H1 (cell line): Measurements from ENCODE around the gene GNA12. TPM values are rescaled to one million over a fixed set of nuclear protein-coding genes. Genes with fewer than 3 reads are reported as not detected.

Source experiments
- ATF2 ChIP-seq: IDR thresholded peaks from 2 replicates; pipeline ENCODE4 v1.6.1; 2012; ENCODE audit warnings: low read length, inconsistent platforms
- CHD1 ChIP-seq: IDR thresholded peaks from 2 replicates; pipeline ENCODE4 v1.6.1; 2012; ENCODE audit warnings: low read depth, low read length, improper control_type of control experiment
- EGR1 ChIP-seq: IDR thresholded peaks from 2 replicates; pipeline ENCODE4 v1.6.1; 2011; ENCODE audit warnings: low read depth, low read length, borderline replicate concordance
- FOSL1 ChIP-seq: IDR thresholded peaks from 2 replicates; pipeline ENCODE4 v1.6.1; 2011; ENCODE audit warnings: mild to moderate bottlenecking, low read depth, low read length, moderate library complexity; ENCODE audit not compliant: insufficient read depth
- HDAC2 ChIP-seq, 2 experiments: fragments of 300-600 bp in 1 of 2; sonication (generic) in 1 of 2; IDR thresholded peaks; 2 replicates each; pipeline ENCODE4 v1.6.1; 2011 to 2012; ENCODE audit warnings: low read depth in 2 of 2, low read length in 2 of 2, mild to moderate bottlenecking in 2 of 2, moderate library complexity in 2 of 2, borderline replicate concordance in 1 of 2, inconsistent platforms in 1 of 2
- JUN ChIP-seq: IDR thresholded peaks from 2 replicates; pipeline ENCODE4 v1.6.1; 2011; ENCODE audit warnings: low read depth, mild to moderate bottlenecking, improper control_type of control experiment, low read length
- KDM1A ChIP-seq: fragments of 200-600, 300-600 bp; sonication (generic); IDR thresholded peaks from 2 replicates; pipeline ENCODE4 v1.7.1; 2016; ENCODE audit warnings: mild to moderate bottlenecking, low read length, borderline replicate concordance
- POU5F1 ChIP-seq: IDR thresholded peaks from 2 replicates; pipeline ENCODE4 v1.6.1; 2011; ENCODE audit warnings: low read depth, mild to moderate bottlenecking, low read length, moderate library complexity
- RFX5 ChIP-seq: IDR thresholded peaks from 2 replicates; pipeline ENCODE4 v1.6.1; 2011; ENCODE audit warnings: low read depth, low read length, improper control_type of control experiment, borderline replicate concordance
- RXRA ChIP-seq: IDR thresholded peaks from 2 replicates; pipeline ENCODE4 v1.6.1; 2011; ENCODE audit warnings: low read depth, mild to moderate bottlenecking, low read length, moderate library complexity; ENCODE audit not compliant: insufficient read depth
- SAP30 ChIP-seq: fragments of 300-600 bp; sonication (generic); IDR thresholded peaks from 2 replicates; pipeline ENCODE4 v1.7.1; 2012; ENCODE audit warnings: low read length, moderate library complexity, mild to moderate bottlenecking, inconsistent platforms; ENCODE audit not compliant: insufficient read depth, insufficient replicate concordance
- SIN3A ChIP-seq, 2 experiments: IDR thresholded peaks in 1 of 2; conservative IDR thresholded peaks in 1 of 2; 2 replicates each; pipeline ENCODE4 v1.6.1; 2011 to 2012; ENCODE audit warnings: low read length in 2 of 2, improper control_type of control experiment in 1 of 2, low read depth in 1 of 2, mild to moderate bottlenecking in 1 of 2
- SP4 ChIP-seq: IDR thresholded peaks from 2 replicates; pipeline ENCODE4 v1.6.1; 2012; ENCODE audit warnings: low read length, inconsistent platforms
- TBP ChIP-seq: IDR thresholded peaks from 2 replicates; pipeline ENCODE4 v1.6.1; 2011; ENCODE audit warnings: low read depth, low read length, improper control_type of control experiment
- USF2 ChIP-seq: IDR thresholded peaks from 2 replicates; pipeline ENCODE4 v1.6.1; 2011; ENCODE audit warnings: low read length, improper control_type of control experiment
- ZNF274 ChIP-seq: IDR thresholded peaks from 2 replicates; pipeline ENCODE4 v1.7.0; 2012; ENCODE audit warnings: low read length, borderline replicate concordance; ENCODE audit errors: extremely low read depth
- polyA plus RNA-seq, 7 experiments: library from polyadenylated mRNA; depleted of rRNA in 3 of 7; stranded (reverse) in 5 of 7; unstranded in 2 of 7; fragments of >200 nt in 5 of 7; fragments of 200-250 nt in 2 of 7; gene quantifications; 1 replicate in 5 of 7; 2 replicates in 1 of 7; 4 replicates in 1 of 7; pipeline versions ENCODE4 v1.2.1 to v1.2.3, GENCODE V29; 2011 to 2013; ENCODE audit warnings: missing spikeins in 2 of 7, mixed read lengths in 2 of 7
- total RNA-seq: library from RNA; stranded (reverse); fragmentation: NEBNext Ultra II Directional; extraction: Animal tissue kit (Norgen Biotek cat#: 25700); gene quantifications from 2 replicates; pipeline ENCODE4 v1.2.1, GENCODE V29; 2021
- TF ChIP-seq, protein P1 (sequence below), 3 experiments: IDR thresholded peaks; 1 replicate in 2 of 3; 2 replicates in 1 of 3; pipeline versions ENCODE4 v1.5.1 to v1.6.1; 2011; ENCODE audit warnings: low read length in 3 of 3, mild to moderate bottlenecking in 3 of 3, inconsistent platforms in 2 of 3, low read depth in 1 of 3, moderate library complexity in 1 of 3; ENCODE audit not compliant: insufficient read depth in 1 of 3; ENCODE audit errors: control extremely low read depth in 1 of 3

GNA12 gene
- total and polyA plus RNA-seq, 2 of the 8 experiments (the other 6 are each of a cell fraction or from before 2014, with no cell fraction given) = 96.5 to 109 TPM

- TF ChIP-seq USF2 (peak; percentile 44; the same call in 1 of the 2 replicates), SAP30 (no peak), TBP (no peak; the same call in 1 of the 2 replicates), EGR1 (0 out of 2 replicates have a peak, but pooled peaks have one; percentile 56), ZNF274 (no peak), RFX5 (no peak), POU5F1 (no peak), SP4 (no peak), RXRA (no peak), JUN (peak; percentile 57; the same call in 1 of the 2 replicates), HDAC2 (IDR thresholded peaks at IDR 0.05; ENCODE audit: borderline replicate concordance in 1 of 2, low read depth in 2 of 2, low read length in 2 of 2) (no peak), ATF2 (peak; percentile 27; the same call in 1 of the 2 replicates), KDM1A (no peak), FOSL1 (no peak), CHD1 (no peak), SIN3A (conservative IDR thresholded peaks at IDR 0.05 in 1 of 2, IDR thresholded peaks at IDR 0.05 in 1 of 2; ENCODE audit: low read depth in 1 of 2, low read length in 2 of 2) (peak in 1 of 2 experiments; percentile 7; a peak in 1 of 4 replicates)
- TF ChIP-seq, protein P1, sequence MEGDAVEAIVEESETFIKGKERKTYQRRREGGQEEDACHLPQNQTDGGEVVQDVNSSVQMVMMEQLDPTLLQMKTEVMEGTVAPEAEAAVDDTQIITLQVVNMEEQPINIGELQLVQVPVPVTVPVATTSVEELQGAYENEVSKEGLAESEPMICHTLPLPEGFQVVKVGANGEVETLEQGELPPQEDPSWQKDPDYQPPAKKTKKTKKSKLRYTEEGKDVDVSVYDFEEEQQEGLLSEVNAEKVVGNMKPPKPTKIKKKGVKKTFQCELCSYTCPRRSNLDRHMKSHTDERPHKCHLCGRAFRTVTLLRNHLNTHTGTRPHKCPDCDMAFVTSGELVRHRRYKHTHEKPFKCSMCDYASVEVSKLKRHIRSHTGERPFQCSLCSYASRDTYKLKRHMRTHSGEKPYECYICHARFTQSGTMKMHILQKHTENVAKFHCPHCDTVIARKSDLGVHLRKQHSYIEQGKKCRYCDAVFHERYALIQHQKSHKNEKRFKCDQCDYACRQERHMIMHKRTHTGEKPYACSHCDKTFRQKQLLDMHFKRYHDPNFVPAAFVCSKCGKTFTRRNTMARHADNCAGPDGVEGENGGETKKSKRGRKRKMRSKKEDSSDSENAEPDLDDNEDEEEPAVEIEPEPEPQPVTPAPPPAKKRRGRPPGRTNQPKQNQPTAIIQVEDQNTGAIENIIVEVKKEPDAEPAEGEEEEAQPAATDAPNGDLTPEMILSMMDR (IDR thresholded peaks at IDR 0.05; ENCODE audit: control extremely low read depth in 1 of 3, insufficient read depth in 1 of 3, low read depth in 1 of 3, low read length in 3 of 3) = no peak
Measured at GRCh38 chr7:2824678-2825461, 19.2 kb downstream of the GNA12 start (continued).
